HG03064 (cell line): ENCODE data around the gene MVK.

Experiments
- ATAC-seq: cut with Tn5 transposase; IDR thresholded peaks from one replicate; pipeline ENCODE4 v1.9.1; 2021; ENCODE audit warnings: low read depth; ENCODE audit not compliant: unreplicated experiment

The MVK gene

GRCh38 chr12:109605016-109605415 is 31.4 kb downstream of the MVK start:
- no peak for ATAC-seq

- ATAC-seq: no peak
Observed at GRCh38 chr12:109605599-109606228, 32.1 kb downstream of the MVK start.

- no peak for ATAC-seq
Observed at GRCh38 chr12:109606320-109607028, 32.9 kb downstream of the MVK start.

GRCh38 chr12:109607618-109608017 is 34.0 kb downstream of the MVK start:
- no peak for ATAC-seq

GRCh38 chr12:109608270-109608669 is 34.7 kb downstream of the MVK start:
- ATAC-seq: no peak

- no peak for ATAC-seq
Observed at GRCh38 chr12:109608793-109609192, 35.2 kb downstream of the MVK start.

- no peak for ATAC-seq
Observed at GRCh38 chr12:109609342-109609741, 35.7 kb downstream of the MVK start.

GRCh38 chr12:109610523-109610922 is 36.9 kb downstream of the MVK start:
- ATAC-seq: no peak

- no peak for ATAC-seq
Observed at GRCh38 chr12:109611223-109611622, 37.6 kb downstream of the MVK start.

- ATAC-seq: no peak
Observed at GRCh38 chr12:109612003-109612402, 38.4 kb downstream of the MVK start.

GRCh38 chr12:109612975-109613502 is 39.4 kb downstream of the MVK start:
- ATAC-seq: no peak

GRCh38 chr12:109613649-109614455 is 40.3 kb downstream of the MVK start:
- ATAC-seq: no peak

- no peak for ATAC-seq
Observed at GRCh38 chr12:109615556-109616229, 42.1 kb downstream of the MVK start.

- ATAC-seq: no peak
Observed at GRCh38 chr12:109617491-109617890, 43.9 kb downstream of the MVK start.

- ATAC-seq: no peak
Observed at GRCh38 chr12:109618082-109618481, 44.5 kb downstream of the MVK start.

- ATAC-seq: no peak
Observed at GRCh38 chr12:109619002-109619604, 45.5 kb downstream of the MVK start.

- no peak for ATAC-seq
Observed at GRCh38 chr12:109621211-109621694, 47.7 kb downstream of the MVK start.

GRCh38 chr12:109621901-109622364 is 48.3 kb downstream of the MVK start:
- no peak for ATAC-seq

GRCh38 chr12:109624467-109624866 is 50.9 kb downstream of the MVK start:
- ATAC-seq: no peak

- ATAC-seq: no peak
Observed at GRCh38 chr12:109625131-109625559, 51.6 kb downstream of the MVK start.
